HL-60 (cell line): ENCODE data around the gene ZNF789.

Experiments used
- CTCF ChIP-seq: IDR thresholded peaks from one replicate; pipeline ENCODE4 v1.5.1; 2011; ENCODE audit warnings: low read length, control low read depth, inconsistent platforms; ENCODE audit not compliant: insufficient read depth
- POLR2AphosphoS5 ChIP-seq: IDR thresholded peaks from 2 replicates; pipeline ENCODE4 v1.6.1; 2012; ENCODE audit warnings: low read depth
- REST ChIP-seq: IDR thresholded peaks from 2 replicates; pipeline ENCODE4 v1.6.1; 2012; ENCODE audit warnings: low read depth; ENCODE audit not compliant: insufficient replicate concordance

DNA sequence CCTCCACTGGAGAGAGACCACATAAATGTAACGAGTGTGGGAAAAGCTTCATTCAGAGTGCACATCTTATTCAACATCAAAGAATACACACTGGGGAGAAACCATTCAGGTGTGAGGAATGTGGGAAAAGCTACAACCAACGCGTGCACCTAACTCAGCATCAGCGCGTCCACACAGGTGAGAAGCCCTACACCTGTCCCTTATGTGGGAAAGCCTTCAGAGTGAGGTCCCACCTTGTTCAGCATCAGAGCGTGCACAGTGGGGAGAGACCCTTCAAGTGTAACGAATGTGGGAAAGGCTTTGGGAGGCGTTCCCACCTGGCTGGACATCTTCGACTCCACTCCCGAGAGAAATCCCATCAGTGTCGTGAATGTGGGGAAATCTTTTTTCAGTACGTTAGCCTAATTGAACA is 58.7 kb downstream of the ZNF789 start:
- TF ChIP-seq CTCF: no peak
- no peak for TF ChIP-seq POLR2AphosphoS5
- no peak for TF ChIP-seq REST
